K562 (cell line): ENCODE measurements around the gene ITPRIP. TPM values are rescaled to one million over a fixed set of nuclear protein-coding genes. Genes with fewer than 3 reads are reported as not detected.

Experiments used
- CTBP1 ChIP-seq: fragments of 450-650 bp; IDR thresholded peaks from 2 replicates; pipeline ENCODE4 v1.6.1; 2016; ENCODE audit warnings: borderline replicate concordance
- GATA2 ChIP-seq: sonication (generic); formaldehyde crosslinking; IDR thresholded peaks from 2 replicates; pipeline ENCODE4 v1.4.0; 2020; ENCODE audit warnings: mild to moderate bottlenecking, missing genetic modification reagents
- HMG20B ChIP-seq: fragments of 250-450 bp; sonication (Bioruptor Pico); IDR thresholded peaks from 2 replicates; pipeline ENCODE4 v1.5.0; 2021; ENCODE audit warnings: mild to moderate bottlenecking
- ILK ChIP-seq: fragments of 450-650 bp; IDR thresholded peaks from 2 replicates; pipeline ENCODE4 v1.6.1; 2016; ENCODE audit warnings: missing genetic modification characterization, low read depth, mild to moderate bottlenecking, missing compliant biosample characterization, moderate library complexity, borderline replicate concordance
- MLLT1 ChIP-seq, 2 experiments: fragments of 450-650 bp; IDR thresholded peaks; 2 replicates each; pipeline ENCODE4 v1.6.1; 2016
- PPARD ChIP-seq: fragments of 250-450 bp; sonication (Bioruptor Pico); IDR thresholded peaks from 2 replicates; pipeline ENCODE4 v1.8.0; 2022; ENCODE audit warnings: inconsistent platforms, mild to moderate bottlenecking, moderate library complexity
- RAD21 ChIP-seq, 2 experiments: fragments of 250-450 bp in 1 of 2; fragments of 450-650 bp in 1 of 2; sonication (Bioruptor Pico) in 1 of 2; formaldehyde crosslinking in 1 of 2; IDR thresholded peaks in 1 of 2; conservative IDR thresholded peaks in 1 of 2; 2 replicates each; pipeline versions ENCODE4 v1.4.0 to v1.8.0; 2020 to 2022; ENCODE audit warnings: mild to moderate bottlenecking in 2 of 2, moderate library complexity in 1 of 2
- RFX5 ChIP-seq: IDR thresholded peaks from 2 replicates; pipeline ENCODE4 v1.6.1; 2011; ENCODE audit warnings: low read depth, mild to moderate bottlenecking, improper control_type of control experiment, low read length
- SRF ChIP-seq, 2 experiments: fragments of 250-450, 450-650 bp in 1 of 2; sonication (Bioruptor Pico) in 1 of 2; sonication (generic) in 1 of 2; formaldehyde crosslinking; IDR thresholded peaks; 2 replicates each; pipeline versions ENCODE4 v1.5.0 to v1.5.1; 2020 to 2022; ENCODE audit warnings: mild to moderate bottlenecking in 1 of 2, missing genetic modification reagents in 1 of 2
- TCF7 ChIP-seq: sonication (generic); IDR thresholded peaks from 2 replicates; pipeline ENCODE4 v1.6.1; 2016; ENCODE audit warnings: antibody characterized with exemption, borderline replicate concordance
- ZBTB12 ChIP-seq: fragments of 250-450 bp; sonication (Bioruptor Pico); IDR thresholded peaks from 2 replicates; pipeline ENCODE4 v1.4.0; 2020
- ZNF436 ChIP-seq: fragments of 250-450, 450-650 bp; sonication (Bioruptor Pico); formaldehyde crosslinking; IDR thresholded peaks from 2 replicates; pipeline ENCODE4 v1.7.0; 2020; ENCODE audit warnings: mild to moderate bottlenecking
- ZZZ3 ChIP-seq: fragments of 450-650 bp; IDR thresholded peaks from 2 replicates; pipeline ENCODE4 v1.6.1; 2016; ENCODE audit warnings: antibody characterized with exemption, mild to moderate bottlenecking, moderate library complexity
- polyA plus RNA-seq, 8 experiments: library from polyadenylated mRNA; depleted of rRNA in 4 of 8; stranded (reverse) in 5 of 8; unstranded in 3 of 8; fragments of >200 nt; fragmentation: Nextera tagmentation in 2 of 8; fragmentation: Illumina TruSeq in 1 of 8; extraction: Ambion mirVana in 2 of 8; extraction: Trizol in 1 of 8; gene quantifications; 2 replicates each; pipeline versions ENCODE4 v1.2.1 to v1.2.3, GENCODE V29; 2011 to 2014; ENCODE audit warnings: inconsistent platforms in 1 of 8, missing spikeins in 1 of 8
- total RNA-seq, 7 experiments: library from RNA; depleted of rRNA in 6 of 7; stranded (reverse); fragments of >200 nt in 6 of 7; fragmentation: Illumina TruSeq in 2 of 7; extraction: Trizol in 2 of 7; gene quantifications; 2 replicates each; pipeline versions ENCODE4 v1.2.1 to v1.2.3, GENCODE V29; 2011 to 2021; ENCODE audit warnings: low replicate concordance in 1 of 7
- TF ChIP-seq, protein P1 (sequence below), 2 experiments: fragments of 450-650 bp; formaldehyde crosslinking in 1 of 2; IDR thresholded peaks; 2 replicates each; pipeline versions ENCODE4 v1.4.0 to v1.6.1; 2014 to 2020; ENCODE audit warnings: mild to moderate bottlenecking in 2 of 2, borderline replicate concordance in 1 of 2, low read depth in 1 of 2

ITPRIP gene
- total and polyA plus RNA-seq, 9 of the 15 experiments (the other 6 are each of a cell fraction or from before 2014, with no cell fraction given) = 4.4 to 28.5 (median 10.9) TPM

- TF ChIP-seq, protein P1, sequence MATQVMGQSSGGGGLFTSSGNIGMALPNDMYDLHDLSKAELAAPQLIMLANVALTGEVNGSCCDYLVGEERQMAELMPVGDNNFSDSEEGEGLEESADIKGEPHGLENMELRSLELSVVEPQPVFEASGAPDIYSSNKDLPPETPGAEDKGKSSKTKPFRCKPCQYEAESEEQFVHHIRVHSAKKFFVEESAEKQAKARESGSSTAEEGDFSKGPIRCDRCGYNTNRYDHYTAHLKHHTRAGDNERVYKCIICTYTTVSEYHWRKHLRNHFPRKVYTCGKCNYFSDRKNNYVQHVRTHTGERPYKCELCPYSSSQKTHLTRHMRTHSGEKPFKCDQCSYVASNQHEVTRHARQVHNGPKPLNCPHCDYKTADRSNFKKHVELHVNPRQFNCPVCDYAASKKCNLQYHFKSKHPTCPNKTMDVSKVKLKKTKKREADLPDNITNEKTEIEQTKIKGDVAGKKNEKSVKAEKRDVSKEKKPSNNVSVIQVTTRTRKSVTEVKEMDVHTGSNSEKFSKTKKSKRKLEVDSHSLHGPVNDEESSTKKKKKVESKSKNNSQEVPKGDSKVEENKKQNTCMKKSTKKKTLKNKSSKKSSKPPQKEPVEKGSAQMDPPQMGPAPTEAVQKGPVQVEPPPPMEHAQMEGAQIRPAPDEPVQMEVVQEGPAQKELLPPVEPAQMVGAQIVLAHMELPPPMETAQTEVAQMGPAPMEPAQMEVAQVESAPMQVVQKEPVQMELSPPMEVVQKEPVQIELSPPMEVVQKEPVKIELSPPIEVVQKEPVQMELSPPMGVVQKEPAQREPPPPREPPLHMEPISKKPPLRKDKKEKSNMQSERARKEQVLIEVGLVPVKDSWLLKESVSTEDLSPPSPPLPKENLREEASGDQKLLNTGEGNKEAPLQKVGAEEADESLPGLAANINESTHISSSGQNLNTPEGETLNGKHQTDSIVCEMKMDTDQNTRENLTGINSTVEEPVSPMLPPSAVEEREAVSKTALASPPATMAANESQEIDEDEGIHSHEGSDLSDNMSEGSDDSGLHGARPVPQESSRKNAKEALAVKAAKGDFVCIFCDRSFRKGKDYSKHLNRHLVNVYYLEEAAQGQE (IDR thresholded peaks at IDR 0.05; ENCODE audit: borderline replicate concordance) = peak; percentile 17; the same call in 1 of the 2 replicates
- TF ChIP-seq, protein P1 (CRISPR knock-in tag; IDR thresholded peaks at IDR 0.05; ENCODE audit: low read depth) = no peak
- no peak for TF ChIP-seq HMG20B
- no peak for TF ChIP-seq MLLT1 (IDR thresholded peaks at IDR 0.05)
- TF ChIP-seq SRF (CRISPR knock-in tag; IDR thresholded peaks at IDR 0.05) = no peak
- TF ChIP-seq RAD21 (CRISPR knock-in tag; conservative IDR thresholded peaks at IDR 0.05 in 1 of 2, IDR thresholded peaks at IDR 0.05 in 1 of 2) = peak; percentile 26 to 48; a peak in 3 of 4 replicates
- peak; percentile 30; the same call in 1 of the 2 replicates for TF ChIP-seq CTBP1
- no peak for TF ChIP-seq ILK
- no peak for TF ChIP-seq ZBTB12 (CRISPR knock-in tag)
- no peak for TF ChIP-seq PPARD (CRISPR knock-in tag)
- no peak for TF ChIP-seq TCF7
- no peak for TF ChIP-seq GATA2 (CRISPR knock-in tag)
- TF ChIP-seq ZNF436 (CRISPR knock-in tag) = no peak
- no peak for TF ChIP-seq RFX5
- no peak for TF ChIP-seq ZZZ3
Measured at GRCh38 chr10:104274762-104275721, 63.2 kb downstream of the ITPRIP start (continued).
